Epithelial cell of proximal tubule (primary cell): ENCODE measurements around the gene PHF23. TPM values are rescaled to one million over a fixed set of nuclear protein-coding genes. Genes with fewer than 3 reads are reported as not detected.

Experiments used
- DNase-seq: peaks from one replicate; pipeline ENCODE4 v3.0.0-alpha.2; 2011; ENCODE audit warnings: low read depth
- H3K4me3 ChIP-seq: 2 replicates; pipeline ENCODE4 v1.5.1; 2011; ENCODE audit warnings: low read depth, mild to moderate bottlenecking, low read length
- total RNA-seq: library from RNA; depleted of rRNA; stranded (reverse); fragments of >200 nt; gene quantifications from 2 replicates; pipeline ENCODE4 v1.2.3, GENCODE V29; 2015
- TF ChIP-seq, protein P1 (sequence below): conservative IDR thresholded peaks from 2 replicates; pipeline ENCODE4 v1.5.1; 2012; ENCODE audit warnings: low read depth, mild to moderate bottlenecking, low read length

The PHF23 gene
- total RNA-seq, 1 donor from 2014 or later: 27.1 TPM

GRCh38 chr17:7228920-7229319, 10.3 kb downstream of the PHF23 start:
- TF ChIP-seq, protein P1, sequence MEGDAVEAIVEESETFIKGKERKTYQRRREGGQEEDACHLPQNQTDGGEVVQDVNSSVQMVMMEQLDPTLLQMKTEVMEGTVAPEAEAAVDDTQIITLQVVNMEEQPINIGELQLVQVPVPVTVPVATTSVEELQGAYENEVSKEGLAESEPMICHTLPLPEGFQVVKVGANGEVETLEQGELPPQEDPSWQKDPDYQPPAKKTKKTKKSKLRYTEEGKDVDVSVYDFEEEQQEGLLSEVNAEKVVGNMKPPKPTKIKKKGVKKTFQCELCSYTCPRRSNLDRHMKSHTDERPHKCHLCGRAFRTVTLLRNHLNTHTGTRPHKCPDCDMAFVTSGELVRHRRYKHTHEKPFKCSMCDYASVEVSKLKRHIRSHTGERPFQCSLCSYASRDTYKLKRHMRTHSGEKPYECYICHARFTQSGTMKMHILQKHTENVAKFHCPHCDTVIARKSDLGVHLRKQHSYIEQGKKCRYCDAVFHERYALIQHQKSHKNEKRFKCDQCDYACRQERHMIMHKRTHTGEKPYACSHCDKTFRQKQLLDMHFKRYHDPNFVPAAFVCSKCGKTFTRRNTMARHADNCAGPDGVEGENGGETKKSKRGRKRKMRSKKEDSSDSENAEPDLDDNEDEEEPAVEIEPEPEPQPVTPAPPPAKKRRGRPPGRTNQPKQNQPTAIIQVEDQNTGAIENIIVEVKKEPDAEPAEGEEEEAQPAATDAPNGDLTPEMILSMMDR: no peak
- H3K4me3 ChIP-seq: no peak overlapping the region
- DNase-seq: no peak

DNA sequence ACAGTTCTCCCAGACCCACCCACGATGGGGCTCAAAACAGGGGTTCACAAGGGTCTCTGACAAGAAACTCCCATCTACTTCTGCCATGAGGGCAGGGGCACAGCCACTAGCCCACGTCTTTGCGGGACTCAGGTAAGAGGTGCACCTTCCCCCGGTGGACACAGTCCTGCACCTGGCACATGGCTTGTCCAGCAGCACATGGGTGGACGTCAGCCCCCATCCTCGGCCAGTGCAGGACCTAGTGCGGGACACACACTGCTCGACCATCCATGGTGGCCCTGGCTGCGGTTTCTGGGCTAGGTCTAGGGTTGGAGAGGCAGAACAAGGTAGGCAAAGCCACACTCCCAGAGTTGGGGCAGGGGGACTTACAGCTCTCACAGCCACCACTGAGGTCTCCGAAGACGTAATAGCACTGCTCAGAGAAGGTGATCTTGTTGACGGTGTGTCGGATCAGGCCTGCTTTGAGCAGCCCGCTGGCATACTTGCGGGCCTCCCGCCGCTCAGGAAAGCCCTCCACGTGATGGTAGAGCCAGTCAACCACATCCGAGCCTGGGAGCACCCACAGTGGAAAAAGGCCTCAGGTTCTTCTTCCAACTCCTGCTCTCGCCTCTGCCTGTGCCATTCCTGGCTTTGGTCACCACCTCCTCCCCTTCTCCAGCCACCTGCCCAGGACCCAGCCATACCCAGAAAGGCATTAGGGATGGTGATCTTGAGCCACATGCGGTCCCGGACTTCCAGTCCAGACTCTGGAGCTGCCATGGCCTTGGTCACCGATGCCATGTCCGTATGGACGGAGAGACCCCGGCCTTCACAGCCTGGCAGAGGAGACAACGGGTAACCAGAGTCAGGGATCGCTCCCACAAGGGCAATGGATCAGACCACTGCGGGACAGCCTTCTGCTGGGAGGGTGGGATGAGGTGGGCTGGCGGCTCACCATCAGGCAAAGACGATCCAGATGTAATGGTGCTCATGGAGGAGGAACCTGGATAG, 12.2 kb downstream of the PHF23 start:
- TF ChIP-seq, protein P1: no peak
- DNase-seq: no peak
- no peak overlapping the region for H3K4me3 ChIP-seq

- TF ChIP-seq, protein P1: no peak
- H3K4me3 ChIP-seq: no peak overlapping the region
These were observed 13.4 kb downstream of the PHF23 start for GRCh38 chr17:7225711-7226331.

DNA sequence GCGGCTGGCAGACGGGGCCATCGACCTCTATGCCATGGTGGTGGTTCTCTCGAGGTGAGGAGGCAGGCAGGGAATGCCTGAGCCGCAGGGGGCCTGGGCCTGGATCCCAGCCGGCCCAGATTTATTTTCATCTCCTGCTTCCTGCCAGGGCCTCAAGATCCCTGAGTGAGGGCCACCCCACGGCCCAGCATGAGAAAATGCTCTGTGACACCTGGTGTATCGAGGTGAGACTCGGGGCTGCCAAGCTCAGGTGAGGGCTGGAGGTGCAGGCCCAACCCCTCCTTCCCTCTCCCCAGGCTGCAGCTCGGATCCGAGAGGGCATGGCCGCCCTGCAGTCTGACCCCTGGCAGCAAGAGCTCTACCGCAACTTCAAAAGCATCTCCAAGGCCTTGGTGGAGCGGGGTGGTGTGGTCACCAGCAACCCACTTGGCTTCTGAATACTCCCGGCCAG, 14.6 kb downstream of the PHF23 start:
- DNase-seq: no peak
- H3K4me3 ChIP-seq: no peak overlapping the region
- TF ChIP-seq, protein P1: no peak

More at GRCh38 chr17:7225711-7226331, 13.4 kb downstream of the PHF23 start:
- no peak for DNase-seq

DNA sequence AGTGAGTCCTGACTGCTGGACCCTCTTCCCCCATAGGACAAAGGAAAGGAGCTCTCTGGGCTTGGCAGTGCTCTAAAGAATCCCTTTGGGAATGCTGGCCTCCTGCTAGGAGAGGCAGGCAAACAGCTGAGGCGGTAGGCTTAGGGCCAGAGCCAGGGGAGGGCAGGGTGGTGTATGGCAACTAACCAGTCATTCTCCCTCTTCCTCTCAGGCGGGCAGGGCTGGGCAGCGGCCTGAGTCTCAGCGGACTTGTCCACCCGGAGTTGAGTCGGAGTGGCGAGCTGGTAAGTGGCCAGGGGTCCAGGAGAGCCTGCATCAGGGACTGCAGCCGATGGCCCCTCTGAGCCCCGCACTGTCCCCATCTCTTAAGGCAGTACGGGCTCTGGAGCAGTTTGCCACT, 15.1 kb downstream of the PHF23 start:
- TF ChIP-seq, protein P1: no peak

DNA sequence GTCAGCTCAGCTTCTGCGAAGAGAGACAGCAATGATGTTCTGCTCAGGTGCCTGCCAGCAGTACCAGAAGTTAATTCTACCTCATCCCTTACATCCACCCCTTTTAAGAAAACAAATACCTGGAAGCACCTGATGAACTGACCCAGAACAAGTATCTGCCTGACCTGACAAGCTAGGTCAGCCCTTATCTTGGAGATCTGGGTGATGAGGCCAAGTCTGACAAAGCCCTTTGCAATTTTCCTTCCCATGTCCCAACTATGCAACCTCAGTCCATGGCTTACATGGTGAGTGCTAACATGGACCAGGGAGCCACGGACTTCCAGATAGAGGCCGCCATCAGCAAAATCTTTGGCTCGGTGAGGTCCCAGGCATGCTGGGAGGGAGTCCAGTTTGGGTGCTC, 15.9 kb downstream of the PHF23 start:
- DNase-seq: no peak
- TF ChIP-seq, protein P1: no peak
- H3K4me3 ChIP-seq: no peak overlapping the region

More for the DNA sequence above, 15.1 kb downstream of the PHF23 start:
- H3K4me3 ChIP-seq: no peak overlapping the region
- no peak for DNase-seq

GRCh38 chr17:7222972-7223292, 16.3 kb downstream of the PHF23 start:
- TF ChIP-seq, protein P1: no peak
- no peak overlapping the region for H3K4me3 ChIP-seq
- no peak for DNase-seq
